Measurements from ENCODE around the gene KDM1B.

Gene KDM1B

GRCh38 chr6:18185624-18186023, 30.4 kb downstream of the KDM1B start:
- no peak overlapping the region for H3K4me3 ChIP-seq (ENCODE audit: low read depth, low read length)
- no peak for DNase-seq
- no peaks in the 10 kb centered on the region for H3K9me3 ChIP-seq (ENCODE audit: severe bottlenecking)
- no peak overlapping the region for H3K27ac ChIP-seq
- H3K27me3 ChIP-seq (ENCODE audit: insufficient read depth, low read depth, severe bottlenecking), result no peaks in the 10 kb centered on the region
- TF ChIP-seq CTCF (IDR thresholded peaks at IDR 0.05; ENCODE audit: low read depth, low read length), result no peak
- H3K36me3 ChIP-seq, result no peaks in the 10 kb centered on the region

- H3K27me3 ChIP-seq (ENCODE audit: insufficient read depth, low read depth, severe bottlenecking), result no peaks in the 10 kb centered on the region
- no peak for TF ChIP-seq CTCF (IDR thresholded peaks at IDR 0.05; ENCODE audit: low read depth, low read length)
- no peak for DNase-seq
- H3K4me3 ChIP-seq (ENCODE audit: low read depth, low read length), result no peak overlapping the region
- H3K9me3 ChIP-seq (ENCODE audit: severe bottlenecking), result no peaks in the 10 kb centered on the region
- no peak overlapping the region for H3K27ac ChIP-seq
- H3K36me3 ChIP-seq, result peaks cover under 1% of the 10 kb centered on the region
Observed at GRCh38 chr6:18186033-18186432, 30.8 kb downstream of the KDM1B start.

- TF ChIP-seq CTCF (IDR thresholded peaks at IDR 0.05; ENCODE audit: low read depth, low read length), result no peak
- DNase-seq, result no peak
- H3K27ac ChIP-seq, result no peak overlapping the region
- H3K4me3 ChIP-seq (ENCODE audit: low read depth, low read length), result no peak overlapping the region
- H3K9me3 ChIP-seq (ENCODE audit: severe bottlenecking), result no peaks in the 10 kb centered on the region
- no peaks in the 10 kb centered on the region for H3K27me3 ChIP-seq (ENCODE audit: insufficient read depth, low read depth, severe bottlenecking)
- H3K36me3 ChIP-seq, result peaks cover 4% of the 10 kb centered on the region
Observed at GRCh38 chr6:18186540-18187250, 31.5 kb downstream of the KDM1B start.

- H3K36me3 ChIP-seq, result peaks cover 7% of the 10 kb centered on the region
- H3K27ac ChIP-seq, result no peak overlapping the region
- TF ChIP-seq CTCF (IDR thresholded peaks at IDR 0.05; ENCODE audit: low read depth, low read length), result no peak
- no peak for DNase-seq
- H3K9me3 ChIP-seq (ENCODE audit: severe bottlenecking), result no peaks in the 10 kb centered on the region
- no peaks in the 10 kb centered on the region for H3K27me3 ChIP-seq (ENCODE audit: insufficient read depth, low read depth, severe bottlenecking)
- no peak overlapping the region for H3K4me3 ChIP-seq (ENCODE audit: low read depth, low read length)
Observed at GRCh38 chr6:18187701-18188100, 32.5 kb downstream of the KDM1B start.

GRCh38 chr6:18189196-18189595, 34.0 kb downstream of the KDM1B start:
- Histone ChIP-seq H3K27me3 (ENCODE audit: insufficient read depth, low read depth, severe bottlenecking) (no peaks in the 10 kb centered on the region), H3K4me3 (ENCODE audit: low read depth, low read length) (no peak overlapping the region), H3K27ac (no peak overlapping the region), H3K36me3 (peaks cover 7% of the 10 kb centered on the region), H3K9me3 (ENCODE audit: severe bottlenecking) (no peaks in the 10 kb centered on the region)
- DNase-seq, result no peak
- TF ChIP-seq CTCF (IDR thresholded peaks at IDR 0.05; ENCODE audit: low read depth, low read length), result no peak

- DNase-seq, result no peak
- Histone ChIP-seq H3K27ac (no peak overlapping the region), H3K4me3 (ENCODE audit: low read depth, low read length) (no peak overlapping the region), H3K9me3 (ENCODE audit: severe bottlenecking) (no peaks in the 10 kb centered on the region), H3K27me3 (ENCODE audit: insufficient read depth, low read depth, severe bottlenecking) (no peaks in the 10 kb centered on the region), H3K36me3 (peaks cover 7% of the 10 kb centered on the region)
- no peak for TF ChIP-seq CTCF (IDR thresholded peaks at IDR 0.05; ENCODE audit: low read depth, low read length)
Observed at GRCh38 chr6:18192026-18192425, 36.8 kb downstream of the KDM1B start.
